PFSK-1 (cell line): ENCODE data around the gene POLR2H.

Experiments
- POLR2AphosphoS5 ChIP-seq: IDR thresholded peaks from 2 replicates; pipeline ENCODE4 v1.6.1; 2012; ENCODE audit warnings: low read depth, mild to moderate bottlenecking, control low read depth, low read length, moderate library complexity
- REST ChIP-seq, 2 experiments: IDR thresholded peaks; 2 replicates each; pipeline versions ENCODE4 v1.6.1 to v1.8.0; 2011 to 2012; ENCODE audit warnings: low read depth in 2 of 2, low read length in 2 of 2, control low read depth in 1 of 2, inconsistent platforms in 1 of 2, mild to moderate bottlenecking in 1 of 2, moderate library complexity in 1 of 2; ENCODE audit not compliant: insufficient read depth in 1 of 2
- SIN3A ChIP-seq: IDR thresholded peaks from 2 replicates; pipeline ENCODE4 v1.6.1; 2012; ENCODE audit warnings: mild to moderate bottlenecking, low read length, moderate library complexity, borderline replicate concordance; ENCODE audit not compliant: insufficient read depth

- TF ChIP-seq SIN3A (no peak), POLR2AphosphoS5 (no peak), REST (IDR thresholded peaks at IDR 0.05; ENCODE audit: insufficient read depth in 1 of 2, low read depth in 2 of 2, low read length in 2 of 2) (no peak)
Observed at GRCh38 chr3:184325715-184326369, 35.7 kb upstream of the POLR2H start.
